Nephron (organoid): ENCODE measurements around the gene SIPA1L3.

Experiments used
- H3K27ac Mint-ChIP-seq, 3 experiments: 2 replicates each; pipeline ENCODE4 v1.8.0; 2020; ENCODE audit warnings: mixed read lengths in 3 of 3, mild to moderate bottlenecking in 2 of 3, moderate library complexity in 1 of 3
- H3K27me3 Mint-ChIP-seq: 2 replicates; pipeline ENCODE4 v1.8.0; 2021; ENCODE audit warnings: low read depth, mild to moderate bottlenecking, moderate library complexity, mixed read lengths
- H3K36me3 Mint-ChIP-seq: 2 replicates; pipeline ENCODE4 v1.8.0; 2020; ENCODE audit warnings: low read depth, mixed read lengths
- H3K4me1 Mint-ChIP-seq: 2 replicates; pipeline ENCODE4 v1.8.0; 2020; ENCODE audit warnings: mixed read lengths
- H3K4me3 Mint-ChIP-seq, 3 experiments: 2 replicates each; pipeline ENCODE4 v1.8.0; 2020; ENCODE audit warnings: mild to moderate bottlenecking in 3 of 3, mixed read lengths in 3 of 3, moderate library complexity in 2 of 3
- H3K9me3 Mint-ChIP-seq: 2 replicates; pipeline ENCODE4 v1.8.0; 2020; ENCODE audit warnings: mixed read lengths
- TF ChIP-seq, protein P1 (sequence below), 3 experiments: fragments of 200-600 bp; sonication (generic); IDR thresholded peaks; one replicate each; pipeline ENCODE4 v1.5.0; 2021; ENCODE audit warnings: antibody characterized with exemption in 3 of 3; ENCODE audit not compliant: unreplicated experiment in 3 of 3

Gene SIPA1L3

DNA sequence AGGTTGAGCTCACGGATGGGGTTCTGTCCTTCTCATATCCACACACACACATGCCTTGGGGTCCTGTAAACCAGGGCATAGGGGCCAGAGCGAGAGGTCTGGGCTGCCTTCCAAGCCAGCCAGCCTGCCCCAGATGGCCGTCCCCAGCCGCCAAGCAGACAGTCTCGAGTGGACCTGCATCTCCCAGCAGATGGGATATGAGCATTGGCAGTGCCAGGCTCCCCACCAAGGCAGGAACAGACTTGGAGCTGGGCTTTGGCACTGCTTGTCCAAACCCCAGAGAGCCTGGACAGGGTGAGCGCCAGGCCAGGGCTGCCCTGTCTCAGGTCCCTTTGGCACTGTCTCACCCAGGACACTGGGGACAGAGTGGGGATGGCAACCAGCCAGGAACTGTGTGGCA lies 186.6 kb downstream of the SIPA1L3 start:
- no peaks in the 10 kb centered on the region for H3K9me3 Mint-ChIP-seq
- TF ChIP-seq, protein P1, sequence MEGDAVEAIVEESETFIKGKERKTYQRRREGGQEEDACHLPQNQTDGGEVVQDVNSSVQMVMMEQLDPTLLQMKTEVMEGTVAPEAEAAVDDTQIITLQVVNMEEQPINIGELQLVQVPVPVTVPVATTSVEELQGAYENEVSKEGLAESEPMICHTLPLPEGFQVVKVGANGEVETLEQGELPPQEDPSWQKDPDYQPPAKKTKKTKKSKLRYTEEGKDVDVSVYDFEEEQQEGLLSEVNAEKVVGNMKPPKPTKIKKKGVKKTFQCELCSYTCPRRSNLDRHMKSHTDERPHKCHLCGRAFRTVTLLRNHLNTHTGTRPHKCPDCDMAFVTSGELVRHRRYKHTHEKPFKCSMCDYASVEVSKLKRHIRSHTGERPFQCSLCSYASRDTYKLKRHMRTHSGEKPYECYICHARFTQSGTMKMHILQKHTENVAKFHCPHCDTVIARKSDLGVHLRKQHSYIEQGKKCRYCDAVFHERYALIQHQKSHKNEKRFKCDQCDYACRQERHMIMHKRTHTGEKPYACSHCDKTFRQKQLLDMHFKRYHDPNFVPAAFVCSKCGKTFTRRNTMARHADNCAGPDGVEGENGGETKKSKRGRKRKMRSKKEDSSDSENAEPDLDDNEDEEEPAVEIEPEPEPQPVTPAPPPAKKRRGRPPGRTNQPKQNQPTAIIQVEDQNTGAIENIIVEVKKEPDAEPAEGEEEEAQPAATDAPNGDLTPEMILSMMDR (IDR thresholded peaks at IDR 0.05; ENCODE audit: unreplicated experiment in 3 of 3): no peak
- H3K36me3 Mint-ChIP-seq: peaks cover 18% of the 10 kb centered on the region
- H3K27ac Mint-ChIP-seq: no peak overlapping the region
- H3K4me3 Mint-ChIP-seq: no peak overlapping the region
- no peaks in the 10 kb centered on the region for H3K27me3 Mint-ChIP-seq
- no peaks in the 10 kb centered on the region for H3K4me1 Mint-ChIP-seq

DNA sequence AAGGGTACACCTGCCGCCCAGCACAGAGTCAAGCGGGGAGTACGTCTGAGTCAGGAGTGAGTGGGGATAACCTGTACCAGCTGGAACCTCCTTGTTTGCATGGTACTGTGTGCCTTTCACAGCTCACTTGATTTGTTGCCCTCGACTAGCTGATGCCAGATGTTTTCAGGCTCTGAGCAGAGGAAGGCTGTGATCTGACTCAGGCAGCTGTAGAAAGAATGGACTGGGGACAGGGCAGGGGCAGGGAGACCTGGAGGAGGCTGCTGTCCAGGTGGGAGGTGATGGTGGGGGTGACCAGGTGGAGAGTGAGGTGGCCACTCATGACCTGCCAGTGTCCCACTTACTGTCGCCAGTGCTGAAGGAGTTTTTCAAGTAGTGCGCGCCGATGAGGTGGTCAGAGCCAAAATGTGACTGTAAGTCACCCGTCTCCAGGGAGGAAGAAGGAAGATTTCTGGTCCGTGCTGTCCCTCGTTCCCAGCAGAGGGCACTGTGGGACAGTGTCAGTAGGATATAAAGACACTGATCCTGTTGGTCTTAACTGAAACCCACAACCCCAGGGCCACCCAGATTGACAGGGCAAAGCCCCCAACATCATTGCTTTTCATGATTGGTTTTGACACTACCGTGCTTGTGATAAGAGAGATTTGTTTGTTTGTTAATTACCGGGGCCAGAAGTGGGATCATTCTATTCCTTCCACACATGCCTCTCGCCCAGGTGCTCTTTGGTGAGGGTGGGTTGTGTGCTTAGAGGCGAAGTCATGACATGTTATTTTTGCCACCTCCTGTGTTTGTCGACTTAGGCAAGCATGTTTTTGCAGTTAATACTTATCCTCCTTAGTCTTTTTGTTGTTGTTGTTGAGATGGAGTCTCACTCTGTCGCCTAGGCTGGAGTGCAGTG lies 188.7 kb downstream of the SIPA1L3 start:
- Mint-ChIP-seq H3K27ac (peak overlapping the region in 1 of 3 experiments; percentile 24), H3K4me3 (no peak overlapping the region), H3K36me3 (peaks cover 29% of the 10 kb centered on the region), H3K4me1 (no peaks in the 10 kb centered on the region), H3K27me3 (no peaks in the 10 kb centered on the region), H3K9me3 (peaks cover 6% of the 10 kb centered on the region)
- TF ChIP-seq, protein P1 (IDR thresholded peaks at IDR 0.05; ENCODE audit: unreplicated experiment in 3 of 3): peak; percentile 63 to 70 (median 67)

DNA sequence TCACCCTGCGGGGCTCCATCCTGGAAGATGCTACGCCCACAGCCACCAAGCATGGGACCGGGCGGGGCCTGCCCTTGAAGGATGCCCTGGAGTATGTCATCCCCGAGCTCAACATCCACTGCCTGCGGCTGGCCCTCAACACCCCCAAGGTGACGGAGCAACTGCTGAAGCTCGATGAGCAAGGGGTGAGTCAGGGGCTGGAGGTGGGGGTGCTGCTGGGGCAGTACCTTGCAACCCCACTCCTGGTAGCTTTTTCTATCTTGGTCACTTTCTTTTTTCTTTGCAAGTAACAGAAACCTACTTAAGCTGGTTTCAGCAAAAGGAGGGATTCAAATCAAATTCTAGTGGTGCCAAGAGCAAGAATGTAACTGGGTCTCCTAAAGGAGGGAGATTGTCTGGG lies 193.0 kb downstream of the SIPA1L3 start:
- H3K4me3 Mint-ChIP-seq: no peak overlapping the region
- peaks cover 6% of the 10 kb centered on the region for H3K9me3 Mint-ChIP-seq
- H3K27me3 Mint-ChIP-seq: no peaks in the 10 kb centered on the region
- no peaks in the 10 kb centered on the region for H3K4me1 Mint-ChIP-seq
- no peak overlapping the region for H3K27ac Mint-ChIP-seq
- H3K36me3 Mint-ChIP-seq: peaks cover 44% of the 10 kb centered on the region
- TF ChIP-seq, protein P1 (IDR thresholded peaks at IDR 0.05; ENCODE audit: unreplicated experiment in 3 of 3): no peak

DNA sequence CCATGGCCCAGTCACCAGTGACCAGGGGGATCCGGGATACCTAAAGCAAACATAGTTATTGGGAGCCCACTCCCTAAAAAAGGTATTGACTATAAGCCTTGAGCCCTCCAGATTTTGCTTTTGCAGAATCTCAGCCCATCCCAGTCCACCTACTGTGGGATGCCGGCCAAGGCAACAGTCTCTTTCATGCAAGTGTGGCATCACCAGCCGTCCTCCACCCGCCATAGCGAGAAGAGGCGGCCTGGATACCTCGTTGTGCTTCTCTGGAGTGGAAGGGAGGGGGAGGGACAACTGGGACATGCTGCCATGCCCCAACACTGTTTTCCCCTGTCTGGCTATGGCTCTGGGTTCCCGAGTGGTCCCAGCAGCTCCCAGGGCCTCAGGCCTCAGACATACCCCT lies 193.6 kb downstream of the SIPA1L3 start:
- H3K27me3 Mint-ChIP-seq: no peaks in the 10 kb centered on the region
- no peaks in the 10 kb centered on the region for H3K4me1 Mint-ChIP-seq
- TF ChIP-seq, protein P1 (IDR thresholded peaks at IDR 0.05; ENCODE audit: unreplicated experiment in 3 of 3): no peak
- H3K9me3 Mint-ChIP-seq: peaks cover 6% of the 10 kb centered on the region
- H3K36me3 Mint-ChIP-seq: peaks cover 44% of the 10 kb centered on the region
- H3K27ac Mint-ChIP-seq: no peak overlapping the region
- H3K4me3 Mint-ChIP-seq: no peak overlapping the region

DNA sequence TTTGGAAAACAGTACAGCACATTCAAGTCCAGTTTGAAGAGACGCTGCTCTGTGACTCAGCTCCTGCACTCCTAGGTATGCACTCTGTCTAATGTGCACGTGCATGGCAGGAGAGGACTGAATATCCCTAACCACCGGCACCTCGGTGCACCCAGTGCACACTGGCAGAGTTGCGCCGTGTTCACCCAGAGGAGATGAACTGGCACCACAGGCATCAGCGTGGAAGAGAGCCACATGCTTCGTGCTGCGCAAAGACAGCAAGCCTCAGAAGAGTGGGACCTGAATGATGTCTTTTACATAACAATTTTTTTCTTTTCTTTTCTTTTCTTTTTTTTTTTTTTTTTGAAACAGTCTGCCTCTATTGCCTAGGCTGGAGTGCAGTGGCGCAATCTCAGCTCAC lies 194.7 kb downstream of the SIPA1L3 start:
- Mint-ChIP-seq H3K9me3 (peaks cover 6% of the 10 kb centered on the region), H3K27ac (no peak overlapping the region), H3K4me3 (no peak overlapping the region), H3K4me1 (no peaks in the 10 kb centered on the region), H3K27me3 (no peaks in the 10 kb centered on the region), H3K36me3 (peaks cover 45% of the 10 kb centered on the region)
- TF ChIP-seq, protein P1 (IDR thresholded peaks at IDR 0.05; ENCODE audit: unreplicated experiment in 3 of 3): no peak

GRCh38 chr19:38105574-38105973 lies 198.6 kb downstream of the SIPA1L3 start:
- Mint-ChIP-seq H3K36me3 (peaks cover 42% of the 10 kb centered on the region), H3K9me3 (no peaks in the 10 kb centered on the region), H3K4me3 (no peak overlapping the region), H3K4me1 (no peaks in the 10 kb centered on the region), H3K27me3 (no peaks in the 10 kb centered on the region), H3K27ac (no peak overlapping the region)
- TF ChIP-seq, protein P1 (IDR thresholded peaks at IDR 0.05; ENCODE audit: unreplicated experiment in 3 of 3): no peak
